ENCODE measurements around the gene FBXO44.
A peak's percentile ranks its signal among the peaks of the same experiment; 100 is the strongest.

The FBXO44 gene

GRCh38 chr1:11691928-11692711 is 37.4 kb downstream of the FBXO44 start:
- DNase-seq: no peak

GRCh38 chr1:11693024-11693590 is 38.4 kb downstream of the FBXO44 start:
- peak; percentile 79 for DNase-seq

- DNase-seq: no peak
Observed at GRCh38 chr1:11693917-11694316, 39.2 kb downstream of the FBXO44 start.

- no peak for DNase-seq
Observed at GRCh38 chr1:11695861-11696260, 41.2 kb downstream of the FBXO44 start.

- peak; percentile 63 for DNase-seq
Observed at GRCh38 chr1:11697188-11697892, 42.7 kb downstream of the FBXO44 start.

- DNase-seq: no peak
Observed at GRCh38 chr1:11697893-11698210, 43.2 kb downstream of the FBXO44 start.

- no peak for DNase-seq
Observed at GRCh38 chr1:11700601-11701467, 46.2 kb downstream of the FBXO44 start.

GRCh38 chr1:11701551-11701961 is 46.9 kb downstream of the FBXO44 start:
- DNase-seq: no peak

- no peak for DNase-seq
Observed at GRCh38 chr1:11701981-11702803, 47.5 kb downstream of the FBXO44 start.

- no peak for DNase-seq
Observed at GRCh38 chr1:11703357-11704193, 48.9 kb downstream of the FBXO44 start.

GRCh38 chr1:11704194-11704529 is 49.5 kb downstream of the FBXO44 start:
- no peak for DNase-seq

- no peak for DNase-seq
Observed at GRCh38 chr1:11704691-11705475, 50.2 kb downstream of the FBXO44 start.

GRCh38 chr1:11705596-11705995 is 50.9 kb downstream of the FBXO44 start:
- no peak for DNase-seq

GRCh38 chr1:11706292-11706691 is 51.6 kb downstream of the FBXO44 start:
- DNase-seq: no peak

GRCh38 chr1:11707621-11708276 is 53.1 kb downstream of the FBXO44 start:
- DNase-seq: peak; percentile 77

- DNase-seq: peak; percentile 47
Observed at GRCh38 chr1:11708554-11709350, 54.1 kb downstream of the FBXO44 start.

GRCh38 chr1:11711490-11711889 is 56.8 kb downstream of the FBXO44 start:
- no peak for DNase-seq

GRCh38 chr1:11712285-11712684 is 57.6 kb downstream of the FBXO44 start:
- DNase-seq: no peak
